Erythroblast (primary cell): ENCODE measurements around the gene AAGAB.

Experiments
- GATA1 ChIP-seq: IDR thresholded peaks from 2 replicates; pipeline ENCODE4 v1.6.1; 2011; ENCODE audit warnings: low read depth, mild to moderate bottlenecking, control low read depth, low read length, moderate library complexity
- POLR2A ChIP-seq: IDR thresholded peaks from 2 replicates; pipeline ENCODE4 v1.6.1; 2011; ENCODE audit warnings: mild to moderate bottlenecking, low read length

GRCh38 chr15:67303490-67304363 lies 49.3 kb upstream of the AAGAB start:
- TF ChIP-seq POLR2A (no peak), GATA1 (no peak)
